Stimulated activated CD8-positive, alpha-beta memory T cell treated with anti-CD3 and anti-CD28 coated beads, Interleukin-4, amount 100 ng/mL, for 4 hours (primary cell): Measurements from ENCODE around the gene PAX2.

ENCODE experiments used
- DNase-seq, 2 donors: peaks; one replicate each; pipeline ENCODE4 v3.0.0-alpha.2; 2020; ENCODE audit warnings: low read depth in 2 of 2, low spot score in 1 of 2

Gene PAX2

DNA sequence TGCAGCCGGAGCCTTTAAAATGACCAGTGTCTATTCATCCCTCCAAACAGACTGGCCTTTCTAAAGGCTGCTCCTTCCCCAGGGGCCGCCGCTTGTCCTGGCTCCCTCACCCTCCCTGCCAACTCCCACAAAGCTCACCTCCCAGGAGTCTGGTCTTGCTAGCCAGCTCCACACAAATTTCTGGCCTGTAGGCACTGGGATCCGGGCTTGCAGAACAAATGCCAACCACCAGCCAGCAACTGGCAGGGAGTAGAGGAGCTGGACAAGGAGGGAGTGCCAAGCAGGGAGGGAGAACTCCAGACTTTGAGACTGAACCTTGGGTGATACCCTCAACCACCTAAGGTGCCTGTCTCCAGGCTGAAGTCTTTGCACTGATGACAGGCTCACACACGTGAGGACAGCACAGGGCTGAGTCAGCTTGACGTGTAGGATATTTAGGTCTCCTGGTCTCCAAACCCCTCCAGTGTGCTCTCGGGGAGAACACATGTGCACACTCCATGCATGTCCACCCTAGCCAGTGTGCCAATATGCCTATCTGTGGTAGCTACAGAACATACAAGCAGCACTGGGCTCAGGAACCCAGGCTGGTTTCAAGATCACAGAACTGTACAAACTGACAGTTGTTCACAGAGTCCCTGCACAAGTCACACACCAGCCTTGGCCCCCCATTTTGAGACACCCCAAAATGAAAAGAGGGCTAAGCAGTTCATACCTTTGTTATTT, 6.0 kb downstream of the PAX2 start:
- no peak for DNase-seq

DNA sequence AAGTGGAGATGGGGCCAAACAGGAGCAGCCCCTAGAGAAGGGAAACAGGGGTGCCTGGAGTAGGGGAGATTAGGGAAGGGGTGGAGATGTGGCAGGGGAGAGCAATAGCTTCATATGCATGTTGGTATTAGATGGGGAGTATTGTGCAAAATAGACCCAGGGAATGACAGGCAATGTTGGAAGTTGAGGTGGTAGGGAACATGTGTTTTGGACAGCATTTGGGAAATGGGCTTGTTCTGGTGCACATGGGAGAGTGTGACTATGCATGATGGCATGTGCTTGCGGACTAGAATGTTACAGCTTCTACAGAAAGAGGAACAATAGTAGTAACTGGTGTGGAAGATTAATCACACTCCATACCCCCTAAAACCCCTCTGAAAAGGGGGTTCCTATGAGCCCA, 10.4 kb downstream of the PAX2 start:
- no peak for DNase-seq

DNA sequence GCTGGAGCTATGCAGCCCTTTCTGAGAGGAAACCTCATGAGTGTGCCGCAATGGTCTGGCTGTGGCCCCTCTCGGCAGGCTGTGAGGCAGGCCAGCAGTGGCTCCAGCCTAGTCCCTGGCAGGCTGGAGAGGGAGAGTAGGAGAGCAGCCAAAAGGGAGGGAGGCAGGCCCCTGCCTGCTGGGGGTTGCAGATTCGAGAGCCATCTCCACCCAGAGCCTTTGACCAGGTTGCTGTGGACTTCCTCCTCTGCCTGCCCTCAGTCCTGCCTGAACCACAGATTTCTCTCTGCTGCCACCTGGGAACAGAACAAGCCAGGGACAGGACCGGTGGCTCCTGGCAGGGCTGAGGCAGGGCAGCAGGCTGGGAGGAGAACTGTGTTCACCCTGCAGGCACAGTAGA, 13.9 kb downstream of the PAX2 start:
- no peak for DNase-seq

DNA sequence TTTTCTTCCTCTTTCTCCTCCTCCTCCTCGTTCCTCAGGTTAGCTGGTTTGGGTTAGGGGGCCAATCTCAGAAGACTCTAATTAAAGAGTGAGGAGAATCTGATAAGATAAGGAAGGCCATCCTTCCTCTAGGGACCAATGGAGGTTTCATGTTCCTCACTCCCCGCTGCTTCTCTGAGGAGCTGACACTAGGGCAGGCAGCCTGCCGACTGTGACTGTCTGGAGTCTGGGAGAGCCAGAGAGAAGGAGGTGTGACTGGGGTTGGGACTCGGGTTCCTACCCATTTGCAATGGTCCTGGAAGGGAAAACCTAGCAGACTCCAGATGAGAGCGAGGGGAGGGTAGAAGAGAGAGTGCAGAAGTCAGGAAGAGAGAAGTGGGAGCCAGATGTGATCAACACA, 15.3 kb downstream of the PAX2 start:
- DNase-seq, result no peak

DNA sequence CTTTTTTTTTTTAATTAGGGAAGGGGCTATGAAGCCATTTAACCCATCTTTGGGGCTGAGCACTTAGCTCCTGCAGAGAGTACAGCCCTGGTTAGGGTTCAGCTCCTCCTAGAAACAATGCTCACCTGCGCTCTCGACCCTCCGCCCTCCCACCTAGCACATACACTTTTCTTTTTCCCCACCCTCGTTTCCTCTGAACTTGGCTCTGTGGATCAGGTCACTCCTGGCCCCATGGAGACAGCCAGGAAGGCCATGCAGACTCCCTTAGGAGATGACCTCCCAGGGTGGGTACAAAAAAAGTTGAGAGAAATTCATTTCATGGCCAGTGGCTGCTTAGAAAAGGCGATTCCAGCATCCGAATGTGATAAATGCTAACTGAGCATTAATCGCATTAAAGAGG, 15.8 kb downstream of the PAX2 start:
- no peak for DNase-seq

DNA sequence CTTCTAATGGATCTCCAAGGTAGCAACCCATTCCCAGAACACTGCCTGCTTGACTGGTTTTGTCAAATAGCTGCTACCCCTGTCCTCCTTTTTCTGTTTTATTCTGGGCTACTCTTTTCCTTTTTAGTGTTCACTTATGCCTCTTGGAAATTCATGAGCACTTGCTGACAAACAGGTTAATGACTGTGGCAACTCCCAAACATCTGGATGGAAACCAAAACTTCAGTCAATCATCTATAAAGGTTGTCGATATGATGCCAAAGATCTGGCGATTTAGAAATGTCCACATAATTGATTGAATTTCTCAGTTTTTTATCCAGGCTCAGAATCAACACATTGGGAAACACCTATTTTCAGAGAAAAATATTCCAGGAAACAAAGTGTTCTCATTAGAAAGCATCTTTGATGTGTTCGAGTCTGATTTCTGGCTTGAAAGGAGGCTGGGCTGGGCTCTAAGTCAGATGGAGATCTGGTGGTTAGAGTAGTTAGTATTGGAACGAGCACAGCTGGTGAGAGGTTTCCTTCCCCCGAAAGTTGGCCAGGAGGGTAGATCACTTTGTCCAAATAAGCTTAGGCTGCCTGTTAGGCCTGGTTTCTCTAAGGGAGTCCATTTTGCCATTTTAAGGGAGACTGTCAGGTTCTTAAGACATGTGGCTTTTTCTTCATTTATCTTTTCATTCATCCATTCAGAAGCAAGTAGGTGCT, 17.8 kb downstream of the PAX2 start:
- no peak for DNase-seq

DNA sequence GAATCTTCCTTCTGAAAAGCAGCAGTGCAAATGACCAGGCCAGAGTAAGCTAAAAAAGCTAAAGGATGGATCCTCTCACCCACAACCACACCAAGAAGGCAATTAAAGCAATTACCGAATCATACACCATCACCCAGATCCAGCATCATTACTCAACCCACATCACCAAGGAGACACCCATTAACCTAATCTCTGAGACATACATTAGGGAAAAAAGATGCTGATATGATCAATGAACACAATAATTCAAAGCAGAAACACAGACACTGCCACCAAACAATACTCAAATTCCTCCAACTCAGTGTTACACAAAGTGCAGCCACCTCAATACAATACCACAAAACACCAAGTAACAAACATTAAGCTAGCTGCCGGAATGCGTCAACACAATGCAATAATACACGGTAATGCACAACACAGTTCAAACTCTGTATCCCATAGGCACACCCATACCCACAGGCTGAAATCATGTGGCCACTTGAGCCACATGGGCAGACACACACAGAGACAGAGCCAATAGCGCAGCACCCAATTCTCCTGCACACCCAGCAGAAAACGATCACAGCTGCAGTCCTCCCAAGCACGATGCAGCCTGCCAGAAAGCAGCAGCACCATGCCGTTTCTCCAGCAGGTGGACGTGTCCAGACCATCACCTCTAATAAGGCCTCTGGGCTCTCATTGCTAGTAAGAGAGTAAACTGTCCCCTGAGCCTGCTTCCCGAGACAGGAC, 21.5 kb downstream of the PAX2 start:
- DNase-seq, result no peak

DNA sequence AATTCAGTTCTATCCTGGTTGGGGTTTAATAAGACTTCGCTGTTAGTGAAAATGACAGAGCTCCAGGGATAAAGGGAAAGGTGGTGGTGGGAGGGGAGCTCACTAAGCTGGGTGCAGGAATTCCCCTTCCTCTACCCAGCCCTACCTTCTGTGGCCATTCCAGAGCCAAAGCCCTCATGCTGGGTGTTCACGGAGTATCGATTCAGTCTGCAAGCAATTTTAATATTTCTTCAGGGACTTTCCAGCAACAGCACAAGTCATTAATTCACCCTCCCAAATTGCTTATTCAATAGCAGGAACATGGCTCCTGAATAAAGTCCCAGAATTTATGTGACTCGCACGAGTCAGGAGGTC, 22.0 kb downstream of the PAX2 start:
- DNase-seq, result no peak

DNA sequence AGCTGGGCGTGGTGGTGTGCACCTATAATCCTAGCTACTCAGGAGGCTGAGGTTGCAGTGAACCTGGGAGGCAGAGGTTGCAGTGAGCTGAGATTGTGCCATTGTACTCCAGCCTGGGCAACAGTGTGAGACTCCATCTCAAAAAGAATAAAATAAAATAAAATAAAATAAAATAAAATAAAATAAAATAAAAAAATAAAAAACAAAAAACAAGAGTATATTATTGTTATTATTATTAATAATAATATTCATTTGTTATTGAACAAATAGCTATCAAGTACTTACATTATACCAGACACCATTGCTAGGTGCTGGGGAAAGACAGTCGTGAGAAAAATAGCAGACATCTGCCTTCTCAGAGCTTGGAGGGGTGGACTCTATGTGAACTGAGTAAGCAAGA, 24.1 kb downstream of the PAX2 start:
- DNase-seq, result no peak

DNA sequence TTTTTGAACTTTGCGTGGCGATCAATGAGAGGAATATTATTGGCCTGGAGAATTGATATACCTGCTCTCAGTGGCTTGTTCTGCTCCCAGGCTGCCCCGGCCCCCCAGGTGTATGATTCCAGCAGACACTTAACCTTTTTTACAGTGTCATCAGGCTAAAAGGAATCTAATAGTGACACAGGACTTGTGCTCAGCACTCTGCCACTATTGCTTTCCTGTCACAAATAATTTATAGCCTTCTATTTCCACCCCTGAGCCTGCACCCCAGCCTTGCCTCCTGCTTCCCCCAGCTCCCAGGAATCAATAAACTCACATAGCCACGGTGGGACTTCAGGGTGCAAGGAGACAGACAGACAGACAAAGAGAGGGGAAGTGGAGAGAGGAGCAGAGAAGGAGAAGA, 28.3 kb downstream of the PAX2 start:
- DNase-seq, result no peak

DNA sequence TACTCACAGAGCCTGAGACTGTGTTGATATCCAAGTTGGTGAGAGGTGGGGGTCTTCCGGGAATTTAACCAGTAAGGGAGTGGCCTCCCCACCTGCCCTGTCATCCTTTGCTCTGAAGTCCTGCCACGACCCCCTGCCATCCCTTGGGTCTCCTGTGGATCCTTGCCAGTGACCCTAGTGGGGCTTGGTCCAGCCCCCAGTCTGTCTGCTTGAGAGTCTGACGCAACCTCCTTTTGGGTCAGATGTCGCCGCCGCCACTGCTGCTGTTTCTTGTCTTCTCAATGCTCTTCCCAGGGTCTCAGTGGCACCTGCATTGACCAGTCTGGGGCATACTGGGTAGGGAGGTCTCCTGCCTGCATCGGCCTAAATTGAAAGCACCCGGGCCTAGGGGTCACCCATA, 28.8 kb downstream of the PAX2 start:
- DNase-seq, result no peak

DNA sequence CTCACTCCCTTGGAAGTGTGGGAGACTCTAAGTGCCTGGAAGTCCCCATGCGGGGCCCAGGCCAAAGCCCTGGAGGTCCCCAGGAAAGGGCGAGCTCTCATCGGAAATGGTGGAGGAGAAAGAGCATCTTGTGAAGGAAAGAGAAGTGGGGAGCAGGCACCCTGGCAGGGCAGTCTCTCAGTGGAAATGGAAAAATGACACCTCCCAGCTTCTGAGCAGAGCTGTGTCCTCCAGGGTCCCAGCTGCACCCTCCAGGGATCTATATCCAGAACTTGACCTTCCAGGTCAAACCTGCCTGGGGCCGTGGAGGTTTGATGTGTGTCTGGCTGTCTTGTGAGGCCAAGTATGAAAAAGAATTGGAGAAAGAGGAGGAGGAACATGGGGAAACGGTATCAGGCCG, 29.5 kb downstream of the PAX2 start:
- DNase-seq, result no peak

DNA sequence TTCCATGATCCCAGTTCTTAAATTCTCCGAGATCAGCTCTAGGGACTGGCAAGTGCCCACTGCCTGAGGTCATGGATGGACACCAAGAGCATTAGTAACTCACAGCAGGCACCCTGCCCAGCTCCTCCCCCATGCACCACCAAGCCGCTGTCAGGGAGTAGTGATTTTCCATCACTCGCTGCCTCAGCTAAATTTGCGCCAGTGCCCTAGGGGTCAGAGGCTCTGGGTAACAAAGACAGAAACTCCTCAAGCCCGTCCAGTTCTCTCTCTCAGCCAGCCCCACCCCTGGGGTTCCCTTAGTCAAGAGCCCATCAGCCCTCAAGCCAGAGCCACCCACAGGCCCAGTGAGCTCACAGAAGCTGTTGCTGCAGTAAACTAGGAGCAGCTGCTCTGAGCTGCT, 30.0 kb downstream of the PAX2 start:
- no peak for DNase-seq

DNA sequence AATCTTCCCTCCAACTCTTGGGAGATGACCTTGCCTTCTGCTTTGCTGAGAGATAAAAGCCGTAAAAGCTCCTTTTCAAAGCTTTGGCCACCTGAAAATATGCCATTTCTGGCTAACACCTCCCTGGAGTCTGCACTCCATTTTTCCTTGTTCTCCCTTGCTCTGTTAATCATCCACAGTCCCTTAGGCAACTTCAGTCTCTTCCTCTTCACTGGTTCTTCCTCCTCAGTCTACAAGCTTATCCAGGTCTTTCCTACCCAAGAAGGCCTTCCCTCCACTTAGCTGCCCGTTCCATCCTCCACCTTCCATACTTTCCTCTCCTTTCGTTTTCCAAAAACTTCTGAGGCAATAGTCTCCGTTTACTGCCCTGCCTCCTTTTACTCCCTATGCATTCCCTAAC, 30.5 kb downstream of the PAX2 start:
- no peak for DNase-seq

DNA sequence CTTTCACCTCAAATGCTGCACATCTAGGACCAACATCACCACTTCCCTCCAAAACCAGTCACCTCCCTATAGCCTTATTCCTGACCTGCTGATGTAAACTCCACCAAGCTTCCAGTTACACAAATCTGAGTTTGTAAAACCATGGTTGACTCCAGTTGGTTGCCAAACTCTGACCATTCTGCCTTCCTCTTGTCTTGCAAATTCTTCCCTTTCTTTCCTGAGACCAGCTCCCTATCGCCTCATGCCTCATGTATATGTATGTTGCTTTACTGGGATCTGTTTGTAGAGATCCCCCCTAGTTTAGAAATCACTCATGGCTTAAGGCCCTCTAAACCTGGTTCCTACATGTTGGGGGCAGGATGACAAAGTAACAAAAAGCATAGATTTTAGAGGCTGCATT, 31.3 kb downstream of the PAX2 start:
- no peak for DNase-seq

DNA sequence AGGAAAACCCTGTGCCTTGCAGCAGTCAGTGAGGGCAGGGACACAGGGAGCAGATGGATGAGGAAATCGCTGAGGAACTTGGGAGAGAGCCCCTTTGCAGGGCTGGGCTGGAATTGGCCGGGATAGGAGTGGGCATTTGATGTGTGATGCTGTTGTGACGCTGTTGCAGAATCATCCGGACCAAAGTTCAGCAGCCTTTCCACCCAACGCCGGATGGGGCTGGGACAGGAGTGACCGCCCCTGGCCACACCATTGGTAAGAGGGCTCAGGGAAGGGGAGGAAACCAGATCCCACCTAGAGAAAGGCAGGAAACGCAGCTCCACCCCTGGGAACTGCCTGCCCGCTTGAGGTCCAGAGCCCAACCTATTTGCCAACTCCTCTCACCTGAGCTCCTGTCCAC, 33.9 kb downstream of the PAX2 start:
- DNase-seq, result no peak

DNA sequence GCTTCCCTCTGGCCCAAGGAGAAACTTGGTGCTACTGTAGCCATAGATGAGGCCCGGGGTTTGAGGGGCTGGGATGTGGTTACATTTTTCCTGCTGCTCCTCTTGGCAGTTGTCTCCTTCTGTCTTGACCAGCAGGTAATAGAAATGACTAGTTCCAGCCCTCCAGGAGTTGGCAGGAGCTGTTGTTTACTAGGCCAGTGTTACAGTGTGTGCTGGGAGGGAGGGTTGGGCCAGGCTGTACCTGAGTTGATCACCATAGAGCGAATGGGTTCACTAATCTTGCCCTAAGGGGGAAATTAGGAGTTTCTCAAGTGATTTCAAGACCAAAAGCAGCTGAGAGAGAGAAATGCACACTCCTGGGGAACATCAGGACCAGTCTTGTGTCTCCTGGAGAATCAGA, 34.9 kb downstream of the PAX2 start:
- no peak for DNase-seq

DNA sequence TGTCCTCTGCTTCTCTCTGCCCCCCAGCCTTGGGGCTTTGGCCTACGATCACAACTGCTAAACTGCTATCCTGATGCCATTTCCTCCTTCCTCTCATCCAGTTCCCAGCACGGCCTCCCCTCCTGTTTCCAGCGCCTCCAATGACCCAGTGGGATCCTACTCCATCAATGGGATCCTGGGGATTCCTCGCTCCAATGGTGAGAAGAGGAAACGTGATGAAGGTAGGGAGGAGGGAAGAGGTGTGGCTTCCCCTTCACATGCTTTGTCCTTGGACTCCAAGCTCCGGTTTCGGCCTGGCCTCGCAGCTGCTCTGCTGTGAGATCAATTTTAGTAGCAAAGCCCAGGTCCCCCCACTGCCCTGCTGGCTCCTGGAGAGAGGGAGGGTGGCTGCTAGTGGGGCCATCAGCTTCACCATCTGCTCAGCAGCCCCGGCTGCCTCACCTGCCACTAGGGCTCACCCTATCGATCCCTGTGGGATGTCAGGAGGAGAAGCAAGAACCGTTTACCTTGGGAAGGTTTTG, 35.8 kb downstream of the PAX2 start:
- no peak for DNase-seq

DNA sequence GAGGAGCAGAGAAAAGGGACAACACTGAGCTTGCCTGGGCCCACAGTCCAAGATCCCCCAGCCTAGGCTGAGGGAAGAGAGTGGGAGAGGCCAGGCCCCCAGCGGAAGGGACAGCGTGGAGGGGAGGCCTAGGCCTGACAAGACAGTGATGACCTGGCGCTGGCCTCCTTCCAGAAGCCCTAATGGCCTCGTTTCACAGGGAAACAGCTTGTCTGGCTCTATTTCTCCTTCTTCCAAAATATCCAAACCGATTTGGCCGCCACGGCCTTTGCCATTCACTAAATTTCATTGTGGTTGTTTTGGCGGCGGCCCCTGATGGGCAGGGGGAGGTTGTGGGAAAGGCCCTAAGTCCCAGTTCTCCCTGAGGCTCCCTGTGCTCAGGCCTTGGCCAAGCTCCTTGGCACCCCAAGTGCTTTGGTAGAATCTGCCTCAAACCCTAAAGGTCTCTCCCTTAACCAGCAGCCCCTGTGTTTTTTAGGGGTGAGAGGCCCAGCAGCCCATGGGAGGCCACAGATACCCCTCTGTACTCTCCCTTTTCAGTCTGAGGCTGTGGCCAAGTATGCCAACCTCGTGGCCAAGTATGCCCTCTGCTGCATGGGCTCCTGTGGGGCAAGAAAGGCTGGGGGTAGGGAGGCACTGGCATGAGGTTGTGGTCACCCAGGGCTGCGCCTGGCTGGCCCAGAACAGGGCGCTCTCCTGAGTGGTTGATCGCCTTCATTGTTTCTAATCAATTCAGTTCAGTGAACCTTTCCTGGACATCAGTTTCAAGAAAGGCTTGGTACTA, 37.3 kb downstream of the PAX2 start:
- DNase-seq, result no peak

DNA sequence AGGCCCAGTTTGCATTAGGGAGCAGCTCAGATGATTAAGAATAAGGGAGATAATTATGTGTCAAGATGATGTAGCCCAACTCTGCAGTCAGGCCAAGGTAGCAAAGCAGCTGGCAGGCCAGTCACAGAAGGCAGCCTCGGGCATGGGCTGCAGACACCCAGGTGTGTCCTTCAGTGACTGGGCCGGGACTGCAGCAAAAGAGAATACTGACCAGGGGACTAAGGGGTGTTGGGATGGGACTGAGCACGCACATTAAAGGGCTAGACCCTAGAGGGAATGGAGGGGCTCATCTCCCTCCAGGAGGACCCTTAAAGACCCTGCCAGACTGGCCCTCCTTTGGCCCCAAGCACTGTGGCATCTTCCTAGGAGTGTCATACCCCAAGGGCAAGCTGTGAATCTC, 38.7 kb downstream of the PAX2 start:
- no peak for DNase-seq

DNA sequence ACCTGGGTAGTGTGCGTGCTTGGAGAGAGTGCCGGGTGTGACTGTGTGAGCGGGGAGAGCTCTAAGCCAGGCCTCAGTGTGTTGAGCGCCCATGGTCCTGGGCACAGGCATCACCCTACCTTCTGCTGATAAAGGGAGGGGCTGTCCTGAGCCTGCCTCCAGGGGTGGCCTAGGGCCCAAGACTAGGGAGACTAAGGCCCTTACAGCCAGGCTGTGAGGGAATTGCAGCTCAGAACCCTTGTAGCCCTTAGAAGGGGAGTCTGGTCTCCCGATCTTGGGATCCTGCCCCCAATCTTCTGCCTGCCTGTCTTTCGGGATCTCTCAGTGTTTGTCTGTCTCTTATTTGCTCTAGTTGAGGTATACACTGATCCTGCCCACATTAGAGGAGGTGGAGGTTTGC, 41.2 kb downstream of the PAX2 start:
- no peak for DNase-seq
